K562 (cell line): ENCODE results near the gene NFYC. TPM values are rescaled to one million over a fixed set of nuclear protein-coding genes. Genes with fewer than 3 reads are reported as not detected.

Source experiments
- ATF1 ChIP-seq, 2 experiments: fragments of 450-650 bp in 1 of 2; IDR thresholded peaks; 2 replicates each; pipeline ENCODE4 v1.6.1; 2016; ENCODE audit warnings: missing compliant biosample characterization in 1 of 2, missing genetic modification characterization in 1 of 2
- ESRRB ChIP-seq: fragments of 250-450 bp; sonication (Bioruptor Pico); IDR thresholded peaks from 2 replicates; pipeline ENCODE4 v1.5.0; 2020; ENCODE audit warnings: mild to moderate bottlenecking, moderate library complexity, borderline replicate concordance
- FOXM1 ChIP-seq, 2 experiments: fragments of 450-650 bp in 1 of 2; sonication (generic) in 1 of 2; formaldehyde crosslinking in 1 of 2; IDR thresholded peaks; 2 replicates each; pipeline versions ENCODE4 v1.6.1 to v1.9.0; 2017 to 2022; ENCODE audit warnings: low read depth in 2 of 2, mild to moderate bottlenecking in 2 of 2, missing genetic modification reagents in 1 of 2, moderate library complexity in 1 of 2
- MAZ ChIP-seq, 2 experiments: fragments of 450-650 bp in 1 of 2; sonication (generic) in 1 of 2; formaldehyde crosslinking; IDR thresholded peaks in 1 of 2; conservative IDR thresholded peaks in 1 of 2; 2 replicates each; pipeline versions ENCODE4 v1.4.0 to v1.5.0; 2020; ENCODE audit warnings: mild to moderate bottlenecking in 1 of 2, missing genetic modification reagents in 1 of 2
- POLR2AphosphoS2 ChIP-seq: IDR thresholded peaks from 2 replicates; pipeline ENCODE4 v1.6.1; 2012; ENCODE audit warnings: low read length, improper control_type of control experiment
- TBP ChIP-seq: optimal IDR thresholded peaks from 2 replicates; pipeline ENCODE3; 2011; ENCODE audit warnings: low read depth, low read length, improper control_type of control experiment
- TEAD1 ChIP-seq, 2 experiments: fragments of 450-650 bp in 1 of 2; sonication (generic) in 1 of 2; formaldehyde crosslinking; IDR thresholded peaks; 2 replicates each; pipeline versions ENCODE4 v1.4.0 to v1.8.0; 2020 to 2022; ENCODE audit warnings: mild to moderate bottlenecking in 2 of 2, missing genetic modification reagents in 1 of 2
- TGIF2 ChIP-seq: sonication (generic); formaldehyde crosslinking; IDR thresholded peaks from 2 replicates; pipeline ENCODE4 v1.8.1; 2022; ENCODE audit warnings: mild to moderate bottlenecking, missing genetic modification reagents, moderate library complexity
- ZEB2 ChIP-seq: fragments of 450-650 bp; IDR thresholded peaks from 2 replicates; pipeline ENCODE4 v1.6.1; 2016
- ZHX1 ChIP-seq: fragments of 150-350 bp; conservative IDR thresholded peaks from 2 replicates; pipeline ENCODE4 v1.6.1; 2014; ENCODE audit warnings: low read length
- polyA plus RNA-seq, 8 experiments: library from polyadenylated mRNA; depleted of rRNA in 4 of 8; stranded (reverse) in 5 of 8; unstranded in 3 of 8; fragments of >200 nt; fragmentation: Nextera tagmentation in 2 of 8; fragmentation: Illumina TruSeq in 1 of 8; extraction: Ambion mirVana in 2 of 8; extraction: Trizol in 1 of 8; gene quantifications; 2 replicates each; pipeline versions ENCODE4 v1.2.1 to v1.2.3, GENCODE V29; 2011 to 2014; ENCODE audit warnings: inconsistent platforms in 1 of 8, missing spikeins in 1 of 8
- total RNA-seq, 7 experiments: library from RNA; depleted of rRNA in 6 of 7; stranded (reverse); fragments of >200 nt in 6 of 7; fragmentation: Illumina TruSeq in 2 of 7; extraction: Trizol in 2 of 7; gene quantifications; 2 replicates each; pipeline versions ENCODE4 v1.2.1 to v1.2.3, GENCODE V29; 2011 to 2021; ENCODE audit warnings: low replicate concordance in 1 of 7
- TF ChIP-seq, protein P1 (sequence below), 2 experiments: fragments of 450-650 bp in 1 of 2; sonication (generic) in 1 of 2; formaldehyde crosslinking in 1 of 2; IDR thresholded peaks; 2 replicates each; pipeline versions ENCODE4 v1.7.1 to v1.9.0; 2016 to 2022; ENCODE audit warnings: inconsistent platforms in 1 of 2, mild to moderate bottlenecking in 1 of 2, missing genetic modification reagents in 1 of 2
- TF ChIP-seq, protein P2 (sequence below): fragments of 450-650 bp; IDR thresholded peaks from 2 replicates; pipeline ENCODE4 v1.6.1; 2018; ENCODE audit warnings: mild to moderate bottlenecking, low read depth; ENCODE audit not compliant: partially characterized antibody

NFYC gene
- total and polyA plus RNA-seq, 9 of the 15 experiments (the other 6 are each of a cell fraction or from before 2014, with no cell fraction given), result 4.8 to 59.8 (median 41.1) TPM

DNA sequence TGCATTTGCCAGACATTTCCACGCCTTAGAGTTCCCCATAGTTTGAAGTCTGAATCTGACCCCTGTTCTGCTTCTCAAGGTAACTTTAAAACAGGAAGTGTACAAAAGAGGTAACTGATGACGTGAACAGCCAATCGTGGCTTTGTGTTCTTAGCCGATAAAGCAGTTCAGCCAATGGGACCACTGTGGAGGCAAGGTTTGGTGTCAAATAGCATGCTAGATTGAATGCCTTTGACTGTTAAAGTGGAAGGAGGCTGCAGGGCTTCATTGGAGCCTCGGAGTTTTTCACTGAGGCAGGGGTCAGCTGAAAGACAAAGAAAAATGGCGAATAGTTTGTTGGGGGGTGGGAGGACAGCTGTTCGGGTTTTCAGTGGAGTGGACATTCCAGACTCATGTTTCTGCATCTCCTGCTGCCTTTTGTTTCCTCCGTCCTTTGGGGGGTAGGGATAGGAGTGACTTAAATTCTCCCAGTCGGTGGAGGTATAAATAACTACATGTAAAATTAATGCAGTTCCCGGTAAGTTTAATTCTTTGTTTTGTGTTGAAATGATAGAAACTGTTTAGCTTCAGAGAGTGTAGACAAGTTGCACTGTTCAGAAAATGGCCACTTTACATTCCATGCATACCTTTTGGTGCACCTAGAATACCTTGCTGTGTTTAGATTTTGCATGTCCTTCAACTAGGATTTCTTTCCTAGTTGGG lies 17.7 kb downstream of the NFYC start (continued):
- TF ChIP-seq, protein P1, sequence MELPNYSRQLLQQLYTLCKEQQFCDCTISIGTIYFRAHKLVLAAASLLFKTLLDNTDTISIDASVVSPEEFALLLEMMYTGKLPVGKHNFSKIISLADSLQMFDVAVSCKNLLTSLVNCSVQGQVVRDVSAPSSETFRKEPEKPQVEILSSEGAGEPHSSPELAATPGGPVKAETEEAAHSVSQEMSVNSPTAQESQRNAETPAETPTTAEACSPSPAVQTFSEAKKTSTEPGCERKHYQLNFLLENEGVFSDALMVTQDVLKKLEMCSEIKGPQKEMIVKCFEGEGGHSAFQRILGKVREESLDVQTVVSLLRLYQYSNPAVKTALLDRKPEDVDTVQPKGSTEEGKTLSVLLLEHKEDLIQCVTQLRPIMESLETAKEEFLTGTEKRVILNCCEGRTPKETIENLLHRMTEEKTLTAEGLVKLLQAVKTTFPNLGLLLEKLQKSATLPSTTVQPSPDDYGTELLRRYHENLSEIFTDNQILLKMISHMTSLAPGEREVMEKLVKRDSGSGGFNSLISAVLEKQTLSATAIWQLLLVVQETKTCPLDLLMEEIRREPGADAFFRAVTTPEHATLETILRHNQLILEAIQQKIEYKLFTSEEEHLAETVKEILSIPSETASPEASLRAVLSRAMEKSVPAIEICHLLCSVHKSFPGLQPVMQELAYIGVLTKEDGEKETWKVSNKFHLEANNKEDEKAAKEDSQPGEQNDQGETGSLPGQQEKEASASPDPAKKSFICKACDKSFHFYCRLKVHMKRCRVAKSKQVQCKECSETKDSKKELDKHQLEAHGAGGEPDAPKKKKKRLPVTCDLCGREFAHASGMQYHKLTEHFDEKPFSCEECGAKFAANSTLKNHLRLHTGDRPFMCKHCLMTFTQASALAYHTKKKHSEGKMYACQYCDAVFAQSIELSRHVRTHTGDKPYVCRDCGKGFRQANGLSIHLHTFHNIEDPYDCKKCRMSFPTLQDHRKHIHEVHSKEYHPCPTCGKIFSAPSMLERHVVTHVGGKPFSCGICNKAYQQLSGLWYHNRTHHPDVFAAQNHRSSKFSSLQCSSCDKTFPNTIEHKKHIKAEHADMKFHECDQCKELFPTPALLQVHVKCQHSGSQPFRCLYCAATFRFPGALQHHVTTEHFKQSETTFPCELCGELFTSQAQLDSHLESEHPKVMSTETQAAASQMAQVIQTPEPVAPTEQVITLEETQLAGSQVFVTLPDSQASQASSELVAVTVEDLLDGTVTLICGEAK (IDR thresholded peaks at IDR 0.05), result peak; percentile 83
- TF ChIP-seq, protein P1 (CRISPR knock-in tag; IDR thresholded peaks at IDR 0.05), result no peak
- TF ChIP-seq TGIF2 (CRISPR knock-in tag) (no peak), ZHX1 (peak; percentile 69; the same call in 1 of the 2 replicates), MAZ (CRISPR knock-in tag; conservative IDR thresholded peaks at IDR 0.05 in 1 of 2, IDR thresholded peaks at IDR 0.05 in 1 of 2) (0 out of 4 replicates have a peak, but pooled peaks of 1 of the 2 experiments have one; percentile 17), ESRRB (no peak), ZEB2 (peak; percentile 72; the same call in 1 of the 2 replicates), POLR2AphosphoS2 (peak; percentile 56; the same call in 1 of the 2 replicates), FOXM1 (IDR thresholded peaks at IDR 0.05; ENCODE audit: low read depth) (peak; percentile 96), FOXM1 (CRISPR knock-in tag; IDR thresholded peaks at IDR 0.05; ENCODE audit: low read depth) (no peak), TBP (peak; percentile 96), TEAD1 (CRISPR knock-in tag; IDR thresholded peaks at IDR 0.05) (peak in 1 of 2 experiments; percentile 94; a peak in 1 of 4 replicates), ATF1 (CRISPR knock-in tag; IDR thresholded peaks at IDR 0.05) (no peak), ATF1 (tag; IDR thresholded peaks at IDR 0.05) (peak; percentile 96)
- TF ChIP-seq, protein P2, sequence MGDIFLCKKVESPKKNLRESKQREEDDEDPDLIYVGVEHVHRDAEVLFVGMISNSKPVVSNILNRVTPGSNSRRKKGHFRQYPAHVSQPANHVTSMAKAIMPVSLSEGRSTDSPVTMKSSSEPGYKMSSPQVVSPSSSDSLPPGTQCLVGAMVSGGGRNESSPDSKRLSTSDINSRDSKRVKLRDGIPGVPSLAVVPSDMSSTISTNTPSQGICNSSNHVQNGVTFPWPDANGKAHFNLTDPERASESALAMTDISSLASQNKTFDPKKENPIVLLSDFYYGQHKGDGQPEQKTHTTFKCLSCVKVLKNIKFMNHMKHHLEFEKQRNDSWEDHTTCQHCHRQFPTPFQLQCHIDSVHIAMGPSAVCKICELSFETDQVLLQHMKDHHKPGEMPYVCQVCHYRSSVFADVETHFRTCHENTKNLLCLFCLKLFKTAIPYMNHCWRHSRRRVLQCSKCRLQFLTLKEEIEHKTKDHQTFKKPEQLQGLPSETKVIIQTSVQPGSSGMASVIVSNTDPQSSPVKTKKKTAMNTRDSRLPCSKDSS, result no peak
